ENCODE data around the gene ENDOV.
A peak's percentile ranks its signal among the peaks of the same experiment; 100 is the strongest.
"Not testable (repeated sequence)": the region's sequence is repeated elsewhere in the genome, so short reads cannot be mapped to it uniquely, and the experiment has no call there.

The ENDOV gene

GRCh38 chr17:80388175-80388574 is 26.8 kb upstream of the ENDOV start:
- FAIRE-seq (peak; percentile 77), DNase-seq (ENCODE audit: low spot score) (no peak)

- no peak for FAIRE-seq
- no peak for DNase-seq (ENCODE audit: low spot score)
Measured at GRCh38 chr17:80388601-80389000, 26.4 kb upstream of the ENDOV start.

- no peak for FAIRE-seq
- DNase-seq (ENCODE audit: low spot score), result no peak
Measured at GRCh38 chr17:80389011-80389995, 25.7 kb upstream of the ENDOV start.

GRCh38 chr17:80393241-80393890 is 21.6 kb upstream of the ENDOV start:
- no peak for FAIRE-seq
- no peak for DNase-seq (ENCODE audit: low spot score)

- no peak for DNase-seq (ENCODE audit: low spot score)
- FAIRE-seq, result no peak
Measured at GRCh38 chr17:80393961-80394360, 21.0 kb upstream of the ENDOV start.

GRCh38 chr17:80394629-80395216 is 20.2 kb upstream of the ENDOV start:
- no peak for DNase-seq (ENCODE audit: low spot score)
- no peak for FAIRE-seq

GRCh38 chr17:80395402-80396151 is 19.4 kb upstream of the ENDOV start:
- DNase-seq (ENCODE audit: low spot score) (no peak), FAIRE-seq (no peak)

GRCh38 chr17:80396157-80397033 is 18.6 kb upstream of the ENDOV start:
- DNase-seq (ENCODE audit: low spot score), result no peak
- FAIRE-seq, result no peak

- DNase-seq (ENCODE audit: low spot score) (no peak), FAIRE-seq (no peak)
Measured at GRCh38 chr17:80397034-80397387, 18.0 kb upstream of the ENDOV start.

GRCh38 chr17:80397686-80398085 is 17.3 kb upstream of the ENDOV start:
- DNase-seq (ENCODE audit: low spot score), result no peak
- no peak for FAIRE-seq

GRCh38 chr17:80401086-80401485 is 13.9 kb upstream of the ENDOV start:
- FAIRE-seq, result peak; percentile 44

GRCh38 chr17:80402102-80402501 is 12.9 kb upstream of the ENDOV start:
- not testable (repeated sequence) for FAIRE-seq; DNase-seq (ENCODE audit: low spot score)

More at GRCh38 chr17:80401086-80401485, 13.9 kb upstream of the ENDOV start:
- DNase-seq (ENCODE audit: low spot score), result not testable (repeated sequence)

- FAIRE-seq, result no peak
- DNase-seq (ENCODE audit: low spot score), result no peak
Measured at GRCh38 chr17:80402959-80403358, 12.0 kb upstream of the ENDOV start.

GRCh38 chr17:80406146-80406545 is 8.8 kb upstream of the ENDOV start:
- no peak for DNase-seq (ENCODE audit: low spot score)

GRCh38 chr17:80407917-80408316 is 7.0 kb upstream of the ENDOV start:
- not testable (repeated sequence) for FAIRE-seq; DNase-seq (ENCODE audit: low spot score)

More at GRCh38 chr17:80406146-80406545, 8.8 kb upstream of the ENDOV start:
- FAIRE-seq, result no peak

- DNase-seq (ENCODE audit: low spot score), result no peak
- FAIRE-seq, result no peak
Measured at GRCh38 chr17:80408872-80409271, 6.1 kb upstream of the ENDOV start.

GRCh38 chr17:80409626-80410025 is 5.3 kb upstream of the ENDOV start:
- FAIRE-seq (no peak), DNase-seq (ENCODE audit: low spot score) (no peak)

- FAIRE-seq; DNase-seq (ENCODE audit: low spot score): not testable (repeated sequence)
Measured at GRCh38 chr17:80410441-80411087, 4.4 kb upstream of the ENDOV start.

GRCh38 chr17:80413771-80414507 is 1.0 kb upstream of the ENDOV start:
- DNase-seq (ENCODE audit: low spot score) (no peak), FAIRE-seq (no peak)

Data from urothelium cell line (cell line).